ENCODE data around the gene FYCO1.

FYCO1 gene

GRCh38 chr3:45917146-45917898, 78.3 kb downstream of the FYCO1 start:
- DNase-seq (ENCODE audit: low read depth, low spot score), result no peak

- peak; percentile 41 for DNase-seq (ENCODE audit: low read depth, low spot score)
Observed at GRCh38 chr3:45915518-45916231, 79.9 kb downstream of the FYCO1 start.

DNA sequence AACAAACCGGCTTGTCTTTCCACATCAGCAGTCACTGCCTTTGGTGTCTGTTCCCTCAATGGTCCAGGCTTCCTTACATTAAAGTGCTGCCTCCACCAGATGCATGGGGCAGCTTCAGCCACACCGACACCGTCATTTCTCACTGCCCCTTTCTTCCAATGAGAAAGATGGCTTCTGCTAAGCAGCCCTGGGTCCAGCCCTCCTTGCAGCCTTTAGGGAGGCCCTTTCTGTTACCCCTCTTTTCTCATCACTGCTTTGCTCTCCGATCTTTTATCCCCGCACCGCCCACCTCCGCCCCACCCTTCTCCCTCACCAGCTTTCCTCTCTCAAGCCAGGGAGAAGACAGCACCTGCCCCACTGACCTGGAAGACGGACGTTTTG, 80.6 kb downstream of the FYCO1 start:
- no peak for DNase-seq (ENCODE audit: low read depth, low spot score)

GRCh38 chr3:45914362-45915058, 81.1 kb downstream of the FYCO1 start:
- no peak for DNase-seq (ENCODE audit: low read depth, low spot score)

- no peak for DNase-seq (ENCODE audit: low read depth, low spot score)
Observed at GRCh38 chr3:45912435-45912834, 83.2 kb downstream of the FYCO1 start.

DNA sequence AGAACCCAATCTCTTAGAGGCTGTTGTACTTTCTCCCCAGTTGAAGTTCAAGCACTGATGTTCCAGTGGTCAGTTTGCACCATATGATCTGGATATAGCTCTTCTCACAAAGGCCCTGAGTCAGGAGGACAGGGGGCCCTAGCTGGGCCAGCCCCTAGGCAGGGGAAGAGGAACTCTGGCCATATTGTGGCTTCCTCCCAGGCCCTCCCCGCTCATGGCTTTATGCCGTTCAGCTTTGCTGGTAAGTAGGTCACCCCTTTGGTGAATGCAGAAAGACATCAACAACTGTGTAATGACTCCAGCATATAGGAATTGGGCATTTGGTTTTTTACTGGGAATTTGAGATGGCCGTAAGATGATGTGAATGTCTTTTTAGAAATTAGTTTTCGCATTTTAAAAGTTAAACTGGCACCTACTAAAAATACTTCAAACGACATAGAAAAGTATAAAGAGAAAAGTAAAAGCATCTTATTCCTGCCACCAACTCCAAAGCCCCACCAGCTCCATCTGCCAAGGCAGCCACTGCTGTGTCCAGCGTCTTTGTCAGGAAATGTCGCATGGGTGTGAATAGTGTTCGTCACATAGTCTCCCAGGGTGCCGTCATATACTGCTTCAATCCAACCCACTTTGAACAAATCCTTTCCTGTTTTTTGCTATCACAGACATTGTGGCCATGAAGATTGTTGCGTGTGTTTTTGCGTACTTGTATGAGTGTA, 84.0 kb downstream of the FYCO1 start:
- no peak for DNase-seq (ENCODE audit: low read depth, low spot score)

DNA sequence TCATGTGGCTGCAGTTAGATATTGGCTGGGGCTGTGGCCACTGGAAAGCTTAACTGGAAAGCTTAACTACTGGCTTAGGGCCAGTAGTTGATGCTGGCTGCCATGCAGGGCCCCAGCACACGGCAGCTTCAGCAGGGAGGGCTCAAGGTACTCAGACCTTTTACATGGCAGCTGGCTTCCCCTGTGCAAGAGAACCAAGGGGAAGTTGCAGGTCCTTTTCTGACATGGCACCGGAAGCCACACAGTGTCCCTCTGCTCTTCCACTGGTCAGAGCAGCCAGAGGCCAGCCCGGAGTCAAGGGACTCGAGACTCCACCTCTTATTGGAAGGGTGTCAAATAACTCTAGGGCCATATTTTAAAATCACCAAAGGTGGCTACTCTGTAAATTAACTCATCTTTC, 84.7 kb downstream of the FYCO1 start:
- DNase-seq (ENCODE audit: low read depth, low spot score), result no peak

DNA sequence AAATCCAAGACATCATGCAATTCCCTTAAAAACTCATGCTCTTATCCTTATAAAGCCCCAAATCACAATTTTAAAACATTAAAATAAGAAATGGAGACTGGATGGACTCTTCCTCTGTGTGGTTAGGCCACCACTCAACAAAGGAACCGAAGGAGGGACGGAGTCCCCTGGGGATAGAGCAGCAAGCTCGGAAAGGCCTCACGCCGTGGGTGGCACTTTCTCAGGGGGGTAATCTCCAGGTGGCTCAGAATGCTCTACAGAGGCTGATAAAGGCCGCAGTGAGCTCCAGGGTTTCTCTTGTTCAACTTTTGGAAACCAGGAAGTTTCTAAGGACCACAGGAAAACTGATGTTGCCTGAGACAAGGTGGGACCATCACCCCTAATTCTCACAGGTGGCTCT, 86.1 kb downstream of the FYCO1 start:
- no peak for DNase-seq (ENCODE audit: low read depth, low spot score)

DNA sequence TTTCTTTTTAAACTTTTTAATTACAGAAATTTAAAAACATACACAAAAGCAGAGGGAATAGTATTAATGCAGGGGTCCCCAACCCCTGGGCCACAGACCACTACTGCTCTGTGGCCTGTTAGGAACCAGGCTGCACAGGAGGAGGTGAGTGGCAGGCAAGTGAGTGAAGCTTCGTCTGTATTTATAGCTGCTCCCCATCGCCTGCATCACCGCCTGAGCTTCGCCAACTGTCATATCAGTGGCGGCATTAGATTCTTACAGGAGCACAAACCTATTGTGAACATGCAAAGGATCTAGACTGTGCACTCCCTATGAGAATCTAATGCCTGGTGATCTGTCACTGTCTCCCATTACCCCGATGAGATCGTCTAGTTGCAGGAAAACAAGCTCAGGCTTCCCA, 86.9 kb downstream of the FYCO1 start:
- no peak for DNase-seq (ENCODE audit: low read depth, low spot score)

GRCh38 chr3:45907769-45908705, 87.6 kb downstream of the FYCO1 start:
- no peak for DNase-seq (ENCODE audit: low read depth, low spot score)

DNA sequence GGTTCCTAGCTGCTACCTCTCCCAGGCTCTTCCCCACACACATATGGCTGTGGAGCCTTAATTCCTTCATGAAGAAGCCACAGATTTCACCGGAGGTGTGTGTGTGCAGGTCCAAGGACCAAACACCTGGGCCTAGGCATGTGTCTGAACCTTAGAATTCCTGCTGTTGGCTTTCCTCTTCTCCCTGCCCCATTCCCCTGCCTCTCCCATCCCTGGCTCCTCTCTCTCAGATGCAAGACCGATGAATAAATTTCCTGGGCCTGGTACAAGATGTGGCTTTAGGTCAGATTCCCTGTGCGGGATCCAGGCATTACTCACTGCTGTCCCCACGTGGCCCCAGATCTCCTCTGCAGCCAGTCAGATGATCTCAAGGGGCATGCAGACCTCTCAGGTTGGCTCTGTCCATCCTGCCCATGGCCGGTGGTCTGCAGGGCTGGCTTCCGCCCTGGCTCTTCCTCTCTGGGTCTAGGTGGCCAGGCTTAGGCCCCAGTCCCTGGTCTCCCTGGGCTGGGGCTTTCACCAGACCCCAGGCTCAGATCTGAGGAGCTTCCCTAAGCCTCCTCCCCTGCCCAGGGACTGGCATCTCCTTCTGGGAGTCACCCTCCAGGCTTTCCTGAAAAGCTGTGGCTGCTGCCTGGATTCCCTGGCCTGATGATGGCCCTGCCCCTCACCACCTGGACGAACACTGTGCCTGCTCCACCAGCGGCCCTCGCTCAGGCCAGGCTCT, 88.8 kb downstream of the FYCO1 start:
- peak; percentile 46 for DNase-seq (ENCODE audit: low read depth, low spot score)

- DNase-seq (ENCODE audit: low read depth, low spot score), result no peak
Observed at GRCh38 chr3:45905755-45906154, 89.9 kb downstream of the FYCO1 start.

DNA sequence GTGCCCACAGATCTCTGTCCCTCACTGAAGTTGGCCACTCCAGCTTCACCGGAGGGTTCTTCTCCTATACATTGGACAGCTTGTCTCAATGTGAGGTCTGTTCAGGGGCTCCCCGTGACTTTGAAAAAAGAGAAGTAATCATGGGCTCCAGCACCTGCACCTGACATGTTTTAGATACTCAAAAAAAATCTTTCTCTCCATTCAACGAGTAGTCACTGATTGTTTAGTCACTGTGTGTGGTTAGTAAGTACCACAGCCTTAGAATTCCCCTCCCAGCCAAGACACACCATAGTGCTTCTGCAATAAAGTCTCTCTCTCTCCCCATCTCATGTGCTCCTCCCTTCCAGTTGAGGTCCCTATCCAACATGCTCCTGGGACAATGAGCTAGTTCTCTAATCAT, 90.7 kb downstream of the FYCO1 start:
- no peak for DNase-seq (ENCODE audit: low read depth, low spot score)

DNA sequence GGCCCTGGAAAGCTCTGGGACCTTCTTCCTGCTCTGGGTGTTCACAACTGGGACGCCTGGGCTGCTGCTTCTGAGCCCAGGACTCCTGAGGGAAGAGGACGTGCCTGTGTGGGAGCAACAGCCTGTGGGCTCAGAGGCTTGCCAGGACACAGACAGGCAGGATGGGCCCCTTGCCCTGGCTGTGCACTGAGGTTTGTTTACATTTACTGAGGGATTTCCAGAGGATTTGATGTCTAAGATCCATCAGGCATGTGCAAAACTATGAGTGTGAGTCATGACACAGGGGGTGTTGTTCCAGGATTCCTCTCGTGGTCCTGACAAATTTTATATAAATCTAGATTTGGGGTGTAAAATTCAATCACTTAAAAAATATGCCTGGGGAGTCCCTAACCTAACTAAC, 98.7 kb downstream of the FYCO1 start:
- no peak for DNase-seq (ENCODE audit: low read depth, low spot score)

DNA sequence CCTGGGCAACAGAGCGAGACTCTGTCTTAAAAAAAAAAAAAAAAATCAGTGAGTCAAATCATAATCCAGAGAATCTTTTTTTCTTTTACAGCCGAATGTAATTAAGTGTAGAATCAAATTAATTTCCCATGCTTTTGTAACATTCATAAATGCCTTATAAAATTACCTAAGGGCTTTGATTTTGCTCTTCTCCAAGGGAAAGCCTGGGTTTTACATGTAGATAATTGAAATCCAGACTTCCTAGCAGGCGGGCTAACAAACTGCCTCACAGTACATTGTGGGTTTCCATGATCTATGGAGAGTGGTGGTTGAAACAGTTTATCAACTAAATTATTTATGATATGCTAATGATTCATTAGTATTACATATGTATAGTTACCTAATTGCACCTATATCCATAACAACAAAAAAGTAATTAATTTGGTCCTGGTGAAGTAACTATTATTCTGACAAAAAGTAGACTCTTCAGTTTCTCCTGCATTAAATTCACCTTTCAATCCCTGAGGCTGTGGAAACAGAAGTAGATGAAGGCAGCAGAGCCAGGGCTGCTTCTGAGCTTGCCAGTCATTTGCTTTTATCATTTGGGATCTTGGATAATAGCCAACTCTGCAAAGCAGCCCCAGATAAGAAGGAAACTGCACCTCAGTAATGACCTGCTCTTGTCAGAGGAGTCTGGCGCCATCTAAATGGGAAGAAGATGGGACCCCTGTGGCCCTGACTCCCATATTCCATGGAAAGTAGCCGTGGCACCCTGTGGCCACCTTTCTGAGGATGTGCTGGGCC, 99.7 kb downstream of the FYCO1 start:
- DNase-seq (ENCODE audit: low read depth, low spot score), result no peak

DNA sequence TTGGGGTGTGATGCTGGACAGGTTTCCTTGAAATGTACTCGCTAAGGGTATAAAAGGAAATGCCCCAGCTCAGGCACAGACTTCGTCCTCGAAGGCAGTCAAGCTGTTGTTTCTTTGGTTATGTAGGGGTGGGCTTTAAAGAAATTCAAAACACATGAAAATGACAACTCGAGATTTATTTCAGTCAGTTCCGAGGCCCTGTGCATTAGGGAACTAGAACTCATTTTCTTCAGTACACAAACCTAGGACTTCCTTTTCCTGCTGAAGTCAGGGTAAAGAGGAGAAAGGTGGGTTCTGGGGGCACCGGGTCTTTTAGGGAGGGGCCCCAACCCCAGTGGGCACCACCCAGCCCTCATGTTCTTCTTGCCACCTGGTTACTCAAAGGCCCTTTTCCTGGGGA, 101.6 kb downstream of the FYCO1 start:
- no peak for DNase-seq (ENCODE audit: low read depth, low spot score)

DNA sequence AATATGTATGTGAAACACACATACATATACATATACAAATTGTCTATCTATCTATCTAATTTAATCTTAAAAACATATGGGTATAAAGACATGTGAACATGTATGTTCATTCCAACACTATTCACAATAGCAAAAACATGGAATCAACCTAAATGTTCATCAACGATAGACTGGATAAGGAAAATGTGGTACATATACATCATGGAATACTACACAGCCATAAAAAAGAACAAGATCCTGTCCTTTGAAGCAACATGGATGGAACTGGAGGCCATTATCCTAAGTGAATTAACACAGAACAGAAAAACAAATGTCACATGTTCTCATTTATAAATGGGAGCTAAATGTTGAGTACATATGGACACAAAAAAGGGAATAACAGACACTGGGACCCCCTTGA, 103.5 kb downstream of the FYCO1 start:
- DNase-seq (ENCODE audit: low read depth, low spot score), result no peak

DNA sequence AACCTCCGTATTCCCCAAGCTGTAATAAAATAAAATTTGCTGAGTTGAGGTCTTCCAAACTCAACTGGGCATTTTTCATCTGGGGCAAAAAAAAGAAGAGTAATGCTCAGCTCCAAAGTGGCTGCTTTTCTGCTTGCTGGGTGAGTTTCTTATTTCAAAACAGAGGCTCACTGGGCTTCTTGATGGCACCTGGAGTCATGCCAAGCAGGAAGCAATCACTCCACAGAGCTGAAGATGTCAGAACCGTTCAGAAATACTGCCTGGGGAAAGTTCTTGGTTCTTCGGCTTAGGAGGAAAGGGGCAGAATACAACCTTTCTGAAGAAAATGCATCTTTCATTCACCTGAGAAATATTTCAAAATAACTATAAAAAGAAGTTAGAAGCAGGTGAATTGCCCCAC, 105.2 kb downstream of the FYCO1 start:
- DNase-seq (ENCODE audit: low read depth, low spot score), result no peak

GRCh38 chr3:45889337-45889736, 106.3 kb downstream of the FYCO1 start:
- no peak for DNase-seq (ENCODE audit: low read depth, low spot score)

Data from ELF-1 (cell line).